Stimulated activated CD8-positive, alpha-beta memory T cell treated with anti-CD3 and anti-CD28 coated beads, Interleukin-15, amount 100 ng/mL, for 24 hours (primary cell): Measurements from ENCODE around the gene GNA12.

Experiments used
- DNase-seq: peaks from one replicate; pipeline ENCODE4 v3.0.0-alpha.2; 2020; ENCODE audit warnings: low read depth

The GNA12 gene

DNA sequence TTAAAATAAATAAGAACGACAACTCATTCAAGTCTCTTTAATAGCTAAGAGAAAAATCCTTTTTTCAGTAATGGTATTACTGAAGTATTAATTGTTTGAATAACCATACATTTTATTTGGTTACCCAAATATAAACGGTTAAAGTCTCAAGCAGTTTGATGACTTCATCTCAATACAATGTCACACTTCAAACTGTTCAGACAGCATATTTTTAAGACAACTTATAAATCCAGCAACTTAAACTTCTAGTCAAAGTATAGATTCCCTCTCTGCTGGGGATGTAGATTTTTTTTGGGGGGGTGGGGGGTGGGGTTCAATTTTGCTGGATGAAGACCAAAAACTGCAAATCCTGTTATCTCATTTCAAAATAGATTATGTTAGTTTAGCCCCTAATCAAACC is 42.0 kb downstream of the GNA12 start:
- no peak for DNase-seq

DNA sequence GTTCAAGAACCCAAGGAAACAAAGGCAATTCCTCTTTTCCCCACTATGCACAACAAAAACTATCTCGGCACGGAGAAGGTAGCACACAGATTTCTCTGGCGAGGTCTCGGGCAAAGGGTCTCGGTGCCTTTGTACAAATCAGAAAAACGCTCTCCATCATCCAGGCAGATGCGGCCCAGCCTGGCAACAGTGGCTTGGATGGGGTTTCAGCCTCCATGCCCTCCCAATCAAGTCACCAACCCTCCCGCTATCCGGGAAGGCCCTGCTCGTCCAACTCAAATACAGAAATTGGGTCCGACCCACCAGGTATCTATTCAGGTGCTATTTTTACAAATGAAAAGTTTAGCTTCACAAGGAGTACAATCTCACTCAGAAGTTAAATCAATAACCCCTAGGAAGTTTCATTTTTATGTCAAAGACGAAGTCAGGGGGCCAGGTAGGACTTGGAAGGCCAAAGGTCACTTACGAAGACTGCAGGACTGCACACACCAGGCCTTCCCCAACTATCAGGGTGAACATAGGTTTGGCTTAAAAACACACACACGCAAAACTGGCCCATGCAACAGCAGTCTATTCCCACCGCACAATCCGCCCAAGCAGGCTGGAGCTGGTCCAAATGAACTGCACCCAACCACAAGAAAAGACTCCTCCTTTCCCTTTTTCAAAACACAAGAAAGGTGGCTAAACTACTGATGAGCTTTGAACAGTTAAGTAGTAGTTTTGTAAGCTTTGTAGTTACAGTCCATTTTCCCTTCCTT is 43.0 kb downstream of the GNA12 start:
- DNase-seq = no peak

DNA sequence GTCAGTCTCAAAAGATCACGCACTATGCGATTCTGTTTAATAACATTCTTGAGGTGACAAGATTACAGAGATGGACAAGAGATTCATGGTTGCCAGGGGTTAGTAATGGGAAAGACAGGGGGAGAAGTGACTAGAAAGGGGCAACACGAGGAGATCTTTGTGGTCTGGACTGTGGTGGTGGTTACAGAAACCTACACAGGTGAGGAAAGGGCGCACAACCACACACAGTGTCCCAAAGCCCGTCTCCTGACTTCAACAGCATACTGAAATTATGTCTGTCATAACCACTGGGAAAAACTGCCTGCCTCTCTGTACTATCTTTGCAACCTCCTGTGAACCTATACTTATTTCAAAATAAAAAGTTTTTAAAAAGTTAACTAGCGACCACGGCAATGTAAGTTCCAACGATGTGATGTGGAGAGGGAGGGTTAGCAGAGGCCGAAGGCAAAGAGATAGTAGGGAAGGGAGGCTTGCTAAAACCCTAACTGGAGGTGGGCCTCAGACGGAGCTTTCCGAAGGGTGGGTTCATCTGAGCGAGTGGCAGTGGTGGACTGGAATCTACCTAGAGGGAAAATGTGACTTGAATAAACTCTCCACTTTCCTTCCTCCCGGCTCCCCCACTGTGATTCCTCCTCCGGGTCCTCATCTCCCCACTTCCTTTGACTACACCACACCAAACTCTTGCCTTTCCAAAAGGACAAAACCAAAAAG is 43.7 kb downstream of the GNA12 start:
- DNase-seq = no peak

DNA sequence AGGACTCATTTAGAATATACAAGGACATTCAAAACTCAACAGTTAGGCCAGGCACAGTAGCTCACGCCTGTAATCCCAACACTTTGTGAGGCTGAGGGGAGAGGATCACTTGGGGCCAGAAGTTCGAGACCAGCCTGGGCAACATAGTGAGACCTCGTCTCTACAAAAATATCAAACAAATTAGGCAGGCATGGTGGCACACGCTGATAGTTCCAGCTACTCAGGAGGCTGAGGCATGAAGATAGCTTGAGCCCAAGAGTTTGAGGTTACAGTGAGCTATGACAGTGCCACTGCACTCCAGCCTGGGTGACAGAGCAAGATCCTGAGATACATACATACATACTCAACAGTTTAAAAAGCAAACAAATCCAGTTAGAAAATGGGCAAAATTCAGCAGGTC is 44.9 kb downstream of the GNA12 start:
- no peak for DNase-seq

DNA sequence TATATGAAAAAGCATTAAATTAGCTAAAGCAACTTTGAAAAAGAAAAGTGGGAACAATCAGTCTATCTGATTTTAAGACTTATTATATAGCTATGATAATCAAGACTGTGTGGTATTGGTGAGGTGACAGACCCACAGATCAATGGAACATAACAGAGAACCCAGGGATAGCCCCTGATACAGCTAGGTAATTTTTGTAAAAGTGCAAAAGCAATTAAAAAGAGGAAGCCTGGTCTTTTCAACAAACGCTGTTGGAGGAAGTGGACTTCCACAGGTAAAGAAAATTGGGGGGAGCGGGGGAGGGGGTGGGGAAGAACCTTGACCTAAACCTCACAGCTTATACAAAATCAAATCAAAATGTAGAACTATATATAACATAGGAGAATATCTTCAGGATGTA is 45.4 kb downstream of the GNA12 start:
- DNase-seq = no peak

DNA sequence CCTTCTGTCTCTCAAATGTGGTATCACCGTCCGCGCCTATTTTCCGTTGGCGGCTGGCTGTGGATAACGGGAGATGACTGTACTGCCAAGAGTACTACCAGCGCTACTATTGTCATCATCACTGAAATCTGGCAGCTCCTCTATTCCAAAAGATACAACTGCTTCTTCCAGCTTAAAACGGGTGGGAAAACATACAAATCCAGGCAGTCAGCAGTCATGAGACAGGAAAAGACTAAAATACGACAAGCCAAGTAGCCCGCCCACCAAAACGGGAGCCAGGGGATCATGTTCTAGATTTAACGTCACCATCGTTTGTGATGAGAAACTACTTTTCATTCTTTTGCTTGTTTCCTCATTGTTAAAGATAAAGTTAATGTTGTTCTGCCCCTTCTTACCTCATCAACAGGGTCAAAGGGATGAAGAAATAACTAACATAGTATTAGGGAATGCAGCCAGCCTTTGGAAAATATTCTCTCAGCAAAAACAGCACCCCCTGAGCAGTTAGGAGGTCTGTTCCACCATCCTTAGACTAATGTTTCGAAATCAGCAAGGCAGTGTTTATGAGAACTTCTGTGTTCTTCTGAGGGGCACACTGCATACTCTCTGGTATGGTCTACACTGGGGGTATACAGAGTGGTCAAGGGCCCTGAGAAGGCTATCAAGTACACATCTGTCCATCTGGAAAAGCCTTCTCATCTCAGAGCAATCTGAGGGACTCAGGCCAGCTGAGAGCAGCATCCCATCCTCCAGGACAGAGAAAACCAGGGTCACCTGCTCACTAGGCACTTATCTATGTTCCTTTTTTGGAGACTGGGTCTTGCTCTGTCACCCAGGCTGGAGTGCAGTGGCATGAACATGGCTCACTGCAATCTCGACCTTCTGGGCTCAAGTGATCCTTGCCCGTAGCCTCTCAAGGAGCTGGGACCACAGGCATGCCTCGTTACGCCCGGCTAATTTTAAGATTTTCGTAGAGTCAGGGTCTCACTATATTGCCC is 47.5 kb downstream of the GNA12 start:
- no peak for DNase-seq

DNA sequence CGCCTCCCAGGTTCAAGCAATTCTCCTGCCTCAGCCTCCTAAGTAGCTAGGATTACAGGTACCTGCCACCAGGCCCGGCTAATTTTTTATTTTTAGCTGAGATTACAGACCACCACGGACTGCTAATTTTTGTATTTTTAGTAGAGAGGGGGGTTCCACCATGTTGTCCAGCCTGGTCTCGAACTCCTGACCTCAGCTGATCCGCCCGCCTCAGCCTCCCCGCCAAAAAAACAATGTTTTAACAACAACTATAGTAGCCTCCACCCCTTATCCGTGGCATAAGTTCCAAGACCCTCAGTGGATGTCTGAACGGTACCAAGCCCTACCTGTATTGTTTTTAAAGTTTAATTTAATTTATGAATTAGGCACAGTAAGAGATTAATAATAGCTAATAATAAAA is 48.2 kb downstream of the GNA12 start:
- DNase-seq = no peak

DNA sequence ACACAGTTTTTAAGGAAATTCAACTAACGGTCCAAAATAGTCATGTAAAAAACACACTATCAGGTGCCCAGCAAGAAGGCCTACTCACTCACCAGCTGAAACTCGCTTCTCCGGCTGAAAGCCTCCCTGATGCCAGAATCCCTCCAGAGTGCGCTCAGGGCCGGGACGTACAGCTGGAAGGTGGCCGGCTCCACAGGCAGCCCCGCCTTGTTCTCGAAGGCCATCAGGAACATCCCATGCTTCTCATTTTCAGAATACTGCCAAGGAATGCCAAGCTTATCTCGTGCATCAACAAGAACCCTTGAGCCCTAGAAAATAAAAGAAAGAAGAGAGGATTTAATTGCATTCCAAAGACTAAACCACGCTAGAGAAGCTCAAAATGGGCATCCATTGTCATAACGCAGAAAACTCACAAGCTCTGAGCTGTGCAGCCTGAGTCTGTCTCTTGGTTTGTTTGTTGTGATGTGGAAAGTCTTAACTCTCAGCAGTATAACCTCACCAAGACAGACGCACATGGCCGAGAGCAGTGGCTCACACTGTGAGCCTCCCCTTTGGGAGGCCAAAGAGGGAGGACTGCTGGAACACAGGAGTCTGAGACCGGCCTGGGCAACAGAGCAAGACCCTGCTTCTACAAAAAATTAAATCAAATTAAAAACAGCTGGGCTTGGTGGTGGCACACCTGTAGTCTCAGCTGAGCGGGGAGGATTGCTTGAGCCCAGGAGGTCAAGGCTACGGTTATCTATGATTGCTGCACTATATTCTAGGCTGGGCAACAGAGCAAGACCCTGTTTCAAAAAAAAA is 49.1 kb downstream of the GNA12 start:
- DNase-seq = no peak

DNA sequence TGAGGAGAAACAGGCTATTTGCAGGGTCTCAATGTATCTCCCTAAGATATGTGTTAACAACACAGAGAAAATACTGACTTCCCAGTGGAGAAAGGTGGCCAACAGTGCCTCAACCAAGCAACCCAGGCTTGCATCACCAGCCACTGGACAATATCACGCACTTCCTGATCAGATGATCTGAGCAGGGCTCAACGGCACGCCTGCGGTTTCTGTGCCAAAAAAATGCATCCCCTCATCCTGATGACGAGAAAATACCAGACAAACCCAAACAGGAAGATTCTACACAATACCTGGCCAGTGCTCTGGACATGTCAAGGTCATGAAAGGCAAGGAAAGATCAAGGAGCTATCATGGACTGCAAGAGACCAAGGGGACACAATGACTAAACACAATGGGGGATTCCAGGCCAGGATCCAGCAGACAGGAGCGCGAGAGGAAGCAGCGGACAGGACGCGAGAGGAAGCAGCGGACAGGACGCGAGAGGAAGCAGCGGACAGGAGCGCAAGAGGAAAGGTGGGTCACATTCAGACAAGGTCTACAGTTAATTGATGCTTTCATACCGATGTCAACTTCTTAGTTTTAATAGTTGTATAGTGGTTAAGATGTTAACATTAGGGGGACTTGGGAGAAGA is 51.1 kb downstream of the GNA12 start:
- DNase-seq = no peak

DNA sequence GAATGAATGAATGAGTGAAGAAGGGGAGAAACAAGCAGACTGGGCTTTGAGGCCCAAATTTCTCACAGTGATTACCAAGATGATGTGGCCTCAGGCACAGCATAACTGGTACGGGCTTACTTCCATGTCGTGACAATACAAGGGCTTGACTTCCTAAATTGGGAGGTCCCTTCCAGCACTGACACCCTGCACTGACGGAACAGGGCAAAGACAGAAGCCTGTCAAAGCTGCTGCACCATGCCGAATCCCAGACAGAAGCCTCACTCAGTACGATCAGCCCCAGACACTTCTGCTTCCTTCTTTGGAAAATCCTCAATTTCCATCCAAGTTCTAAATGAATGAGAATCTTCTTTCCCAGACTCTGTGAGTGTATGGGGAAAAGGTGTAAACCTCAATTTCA is 51.9 kb downstream of the GNA12 start:
- DNase-seq = no peak

DNA sequence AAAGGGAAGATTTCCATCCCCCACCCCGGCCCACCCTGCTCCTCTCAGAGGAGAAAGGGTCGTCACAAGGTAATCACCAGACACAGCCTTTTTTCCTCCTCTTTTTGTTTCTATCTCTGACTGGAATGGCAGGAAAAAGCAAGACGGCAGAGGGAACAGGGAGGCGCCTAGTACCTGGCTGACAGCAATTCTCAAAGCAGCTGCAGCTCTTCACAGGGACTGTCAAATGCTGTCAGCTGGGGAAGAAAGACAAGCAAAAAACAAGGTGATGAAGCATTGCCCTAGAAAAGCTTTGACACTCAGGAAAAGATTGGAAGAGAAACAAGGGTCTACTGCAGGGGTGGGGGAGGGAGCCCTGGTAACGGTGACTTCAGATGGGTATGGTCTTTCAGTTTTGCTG is 52.7 kb downstream of the GNA12 start:
- no peak for DNase-seq

DNA sequence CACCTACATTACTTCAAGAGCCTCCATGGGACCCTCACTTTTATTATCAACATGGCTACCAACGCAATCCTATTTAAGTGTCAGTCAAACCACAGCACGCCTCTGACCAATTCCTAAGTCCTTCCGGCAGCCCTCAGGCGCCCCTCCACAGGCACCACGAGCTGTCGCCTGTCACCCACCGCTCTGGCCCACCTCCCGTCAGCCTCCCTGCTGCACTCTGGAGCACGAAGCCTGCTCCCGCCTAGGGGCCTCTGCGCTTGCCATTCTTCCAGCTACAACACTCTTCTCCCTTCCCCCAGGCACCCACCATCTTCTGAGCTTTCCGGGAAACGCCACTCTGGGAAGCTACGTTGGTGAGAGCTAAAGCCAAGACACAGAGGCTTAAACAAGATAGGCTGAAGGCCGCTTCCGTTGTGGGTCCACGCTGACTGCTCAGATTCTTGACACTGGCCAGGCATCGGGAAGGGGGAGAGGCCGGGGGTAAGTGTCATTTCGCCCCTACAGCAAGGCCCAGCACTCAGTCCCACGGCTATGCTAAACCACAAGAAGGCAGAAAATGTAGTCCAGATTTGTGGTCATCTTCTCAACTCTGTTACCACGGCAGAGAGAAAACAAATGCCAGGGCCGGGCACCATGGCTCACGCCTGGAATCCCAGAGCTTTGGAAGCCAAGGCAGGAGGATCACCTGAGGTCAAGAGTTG is 56.7 kb downstream of the GNA12 start:
- no peak for DNase-seq

DNA sequence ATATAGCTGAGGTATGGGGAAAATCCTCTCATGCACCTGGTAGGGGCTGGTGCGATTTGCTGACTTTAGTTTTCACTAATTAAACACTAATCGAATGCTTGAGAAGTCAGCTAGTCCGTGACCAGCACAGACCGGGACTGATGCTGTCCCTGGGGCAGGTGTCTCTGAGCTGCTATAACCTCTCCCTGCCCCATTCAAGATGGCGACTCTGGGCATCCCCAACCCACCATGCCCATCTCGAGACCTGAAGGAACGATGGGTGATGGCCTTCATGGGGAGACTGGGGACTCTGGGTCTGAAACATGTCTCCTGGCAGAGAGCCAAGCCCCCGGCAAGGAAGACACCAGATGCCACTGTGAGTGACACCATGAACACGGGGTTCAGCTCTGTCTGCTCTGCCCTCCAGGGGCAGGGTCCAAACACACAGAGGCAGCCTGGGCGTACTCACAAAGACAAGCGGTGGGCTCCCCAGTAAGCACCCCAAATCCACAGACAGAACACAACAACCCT is 57.4 kb downstream of the GNA12 start:
- DNase-seq = no peak

DNA sequence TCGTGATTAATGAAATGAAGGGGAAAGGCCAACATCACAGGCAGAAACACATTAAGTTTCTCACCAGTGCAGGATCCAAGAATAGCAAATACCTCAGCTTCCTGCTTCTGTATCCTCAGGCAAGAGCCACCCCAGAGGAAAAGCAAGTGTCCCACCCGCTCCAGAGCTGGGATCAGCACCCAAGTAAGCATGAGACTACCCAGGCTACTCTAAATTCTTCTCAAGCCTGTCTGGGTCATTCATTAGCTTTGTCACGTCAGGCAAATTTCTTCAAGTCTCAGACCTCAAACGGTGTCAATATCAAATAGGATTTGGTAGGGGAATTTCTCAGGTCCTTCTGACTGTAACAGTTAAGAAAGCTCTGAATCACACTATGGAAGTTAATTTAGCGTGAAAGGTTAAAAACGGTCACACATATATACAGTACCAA is 59.0 kb downstream of the GNA12 start:
- DNase-seq = no peak

DNA sequence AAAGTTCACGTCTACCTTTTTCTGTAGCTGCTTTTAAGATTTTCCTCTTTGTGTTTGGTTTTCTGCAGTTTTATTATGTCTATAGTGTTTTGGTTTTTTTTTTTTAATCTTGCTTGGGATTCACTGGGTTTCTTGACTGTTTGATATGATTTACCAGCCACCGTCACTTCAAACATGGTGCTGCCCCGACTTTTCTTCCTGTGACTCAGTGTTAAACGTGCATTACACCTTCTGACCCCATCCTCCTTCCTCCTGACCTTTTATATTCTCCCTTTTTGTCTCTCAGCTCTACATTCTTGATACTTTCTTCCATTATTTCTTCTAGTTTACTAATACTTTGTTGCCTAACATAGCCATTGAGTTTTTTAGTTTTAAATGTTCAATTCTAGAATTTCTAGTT is 61.5 kb downstream of the GNA12 start:
- DNase-seq = no peak

DNA sequence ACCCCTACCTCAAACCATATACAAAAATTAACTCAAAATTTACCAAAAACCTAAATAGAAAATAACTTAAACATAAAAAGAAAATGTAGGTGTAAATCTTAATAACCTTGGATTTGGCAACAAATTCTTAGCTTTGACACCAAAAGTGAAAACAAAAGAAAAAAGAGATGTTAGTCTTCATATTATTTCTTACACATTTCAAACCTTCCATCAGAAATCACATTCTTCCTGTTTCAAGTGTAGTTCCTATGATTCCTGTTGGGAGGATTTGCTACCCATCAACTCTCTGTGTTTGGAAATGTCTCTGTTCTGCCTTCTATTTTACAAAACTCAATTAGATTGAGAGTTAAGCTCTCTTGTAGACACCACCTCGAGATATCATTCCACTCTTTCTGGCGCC is 62.0 kb downstream of the GNA12 start:
- DNase-seq = no peak

DNA sequence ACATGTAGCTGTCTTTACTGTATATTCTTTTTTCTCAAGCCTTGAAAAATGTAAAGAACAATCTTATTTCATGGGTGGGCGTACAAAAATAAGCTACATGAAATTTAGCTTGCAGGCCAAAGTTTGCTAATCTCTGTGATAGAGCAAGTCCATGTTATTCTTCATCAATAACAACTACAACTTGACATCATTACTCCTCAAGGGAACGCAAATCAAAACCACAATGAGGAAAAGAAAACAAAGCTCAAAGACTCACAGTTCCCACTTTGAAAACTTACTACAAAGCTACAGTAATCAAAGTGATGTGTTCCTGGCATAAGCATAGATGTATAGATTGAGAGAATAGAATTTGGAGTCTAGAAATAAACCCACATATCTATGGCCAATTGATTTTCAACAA is 62.5 kb downstream of the GNA12 start:
- no peak for DNase-seq

DNA sequence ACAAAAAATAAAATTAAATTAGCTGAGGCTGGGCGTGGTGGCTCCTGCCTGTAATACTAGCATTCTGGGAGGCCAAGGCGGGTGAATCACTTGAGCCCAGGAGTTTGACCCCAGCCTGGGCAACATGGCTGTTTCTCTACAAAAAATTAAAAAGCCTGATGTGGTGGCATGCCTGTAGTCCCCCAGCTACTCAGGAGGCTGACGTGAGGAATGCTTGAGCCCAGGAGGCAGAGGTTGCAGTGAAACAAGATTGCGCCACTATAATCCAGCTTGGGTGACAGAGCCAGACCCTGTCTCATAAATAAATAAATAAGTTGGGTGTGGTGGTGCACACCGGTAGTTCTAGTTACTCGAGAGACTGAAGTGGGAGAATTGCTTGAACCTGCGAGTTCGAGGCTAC is 65.1 kb downstream of the GNA12 start:
- no peak for DNase-seq

DNA sequence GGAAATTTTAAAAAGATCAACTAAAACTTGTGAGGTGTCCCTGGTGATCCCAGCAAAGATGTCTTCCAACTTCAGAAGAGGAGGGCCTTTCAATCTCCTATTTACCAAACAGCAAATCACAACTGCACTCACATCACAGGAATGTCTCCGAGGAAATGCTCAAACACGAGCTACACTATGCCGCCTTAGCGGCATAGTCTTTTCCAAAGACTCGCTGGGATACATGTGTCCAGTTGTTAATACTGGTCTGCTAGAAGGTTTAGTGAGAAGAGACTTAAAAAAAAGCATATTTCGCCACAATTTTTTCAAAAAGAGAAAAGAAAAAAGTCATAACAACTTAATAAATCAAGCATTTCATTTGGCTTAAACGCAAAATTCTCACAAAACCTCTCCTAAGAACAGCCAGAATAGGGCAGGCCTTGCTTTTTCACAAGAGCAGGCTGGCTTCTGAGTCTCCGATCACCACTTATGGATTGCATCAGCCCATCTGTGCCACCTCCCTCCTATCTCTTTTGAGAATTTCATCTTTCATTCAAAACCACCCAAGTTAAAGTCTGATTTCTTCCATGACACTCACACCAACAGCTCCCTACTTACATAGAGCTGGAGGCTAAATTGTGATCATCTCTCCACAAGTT is 66.1 kb downstream of the GNA12 start:
- no peak for DNase-seq

DNA sequence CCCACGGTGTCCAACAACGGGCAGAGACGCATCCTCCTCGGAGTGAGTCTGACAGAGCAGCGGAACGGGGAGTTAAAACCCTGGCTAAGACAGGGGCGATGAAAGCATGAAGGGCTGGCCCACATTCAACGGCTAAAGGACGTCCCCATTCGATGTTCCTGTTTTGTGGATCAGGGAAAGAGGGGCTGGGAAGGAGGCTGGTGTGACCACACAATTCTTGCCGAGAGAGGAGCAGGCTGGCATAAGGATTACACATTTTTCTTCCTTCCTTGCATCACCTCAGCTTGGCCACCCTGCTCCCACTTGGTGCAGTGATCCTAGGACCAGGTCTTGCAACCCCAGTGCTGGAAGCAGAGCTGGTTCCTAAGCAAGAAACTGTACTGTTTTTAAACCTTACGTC is 67.7 kb downstream of the GNA12 start:
- no peak for DNase-seq
